AML-193 (cell line): ENCODE data around the gene UBC.
"Not testable (repeated sequence)": the region's sequence is repeated elsewhere in the genome, so short reads cannot be mapped to it uniquely, and the experiment has no call there.

Experiments used
- DNase-seq, 2 experiments: peaks; one replicate each; lab custom pipeline; 2025; lab: John Stamatoyannopoulos, UW

UBC gene

GRCh38 chr12:124930586-124930985, 16.1 kb upstream of the UBC start:
- DNase-seq: no peak

- no peak for DNase-seq
Observed at GRCh38 chr12:124929649-124930419, 15.4 kb upstream of the UBC start.

GRCh38 chr12:124928912-124929530, 14.6 kb upstream of the UBC start:
- DNase-seq: no peak

GRCh38 chr12:124928095-124928911, 13.9 kb upstream of the UBC start:
- no peak for DNase-seq

- DNase-seq: no peak
Observed at GRCh38 chr12:124927201-124928094, 13.0 kb upstream of the UBC start.

- not testable (repeated sequence) for DNase-seq
Observed at GRCh38 chr12:124925782-124926181, 11.3 kb upstream of the UBC start.

- no peak for DNase-seq
Observed at GRCh38 chr12:124925117-124925516, 10.7 kb upstream of the UBC start.

- DNase-seq: no peak
Observed at GRCh38 chr12:124923905-124924734, 9.7 kb upstream of the UBC start.

GRCh38 chr12:124921200-124922031, 7.0 kb upstream of the UBC start:
- DNase-seq: no peak

GRCh38 chr12:124920353-124920935, 6.0 kb upstream of the UBC start:
- no peak for DNase-seq

- DNase-seq: no peak
Observed at GRCh38 chr12:124919521-124920352, 5.3 kb upstream of the UBC start.

GRCh38 chr12:124918622-124918988, 4.2 kb upstream of the UBC start:
- not testable (repeated sequence) for DNase-seq

- no peak for DNase-seq
Observed at GRCh38 chr12:124917841-124918621, 3.6 kb upstream of the UBC start.

GRCh38 chr12:124917135-124917840, 2.8 kb upstream of the UBC start:
- no peak for DNase-seq

- no peak for DNase-seq
Observed at GRCh38 chr12:124916374-124917134, 2.1 kb upstream of the UBC start.
